ENCODE measurements around the gene BORA.

BORA gene

GRCh38 chr13:72737033-72737432, 9.3 kb downstream of the BORA start:
- TF ChIP-seq GATA3 (IDR thresholded peaks at IDR 0.05; ENCODE audit: low read depth, low read length) (no peak), GATA2 (IDR thresholded peaks at IDR 0.05; ENCODE audit: low read depth, low read length) (no peak)

- TF ChIP-seq GATA2 (IDR thresholded peaks at IDR 0.05; ENCODE audit: low read depth, low read length) (no peak), GATA3 (IDR thresholded peaks at IDR 0.05; ENCODE audit: low read depth, low read length) (no peak)
These were observed 12.3 kb downstream of the BORA start for GRCh38 chr13:72740015-72740414.

GRCh38 chr13:72745260-72745659, 17.5 kb downstream of the BORA start:
- no peak for TF ChIP-seq GATA2 (IDR thresholded peaks at IDR 0.05; ENCODE audit: low read depth, low read length)
- no peak for TF ChIP-seq GATA3 (IDR thresholded peaks at IDR 0.05; ENCODE audit: low read depth, low read length)

GRCh38 chr13:72751220-72751619, 23.5 kb downstream of the BORA start:
- TF ChIP-seq GATA2 (IDR thresholded peaks at IDR 0.05; ENCODE audit: low read depth, low read length) (no peak), GATA3 (IDR thresholded peaks at IDR 0.05; ENCODE audit: low read depth, low read length) (no peak)

- TF ChIP-seq GATA2 (IDR thresholded peaks at IDR 0.05; ENCODE audit: low read depth, low read length) (no peak), GATA3 (IDR thresholded peaks at IDR 0.05; ENCODE audit: low read depth, low read length) (no peak)
These were observed 26.4 kb downstream of the BORA start for GRCh38 chr13:72754111-72754510.

GRCh38 chr13:72757792-72758535, 30.2 kb downstream of the BORA start:
- no peak for TF ChIP-seq GATA2 (IDR thresholded peaks at IDR 0.05; ENCODE audit: low read depth, low read length)

GRCh38 chr13:72760189-72760588, 32.5 kb downstream of the BORA start:
- TF ChIP-seq GATA3 (IDR thresholded peaks at IDR 0.05; ENCODE audit: low read depth, low read length), result no peak
- TF ChIP-seq GATA2 (IDR thresholded peaks at IDR 0.05; ENCODE audit: low read depth, low read length), result no peak

- TF ChIP-seq GATA2 (IDR thresholded peaks at IDR 0.05; ENCODE audit: low read depth, low read length) (no peak), GATA3 (IDR thresholded peaks at IDR 0.05; ENCODE audit: low read depth, low read length) (no peak)
These were observed 35.7 kb downstream of the BORA start for GRCh38 chr13:72763411-72763810.

GRCh38 chr13:72774019-72774418, 46.3 kb downstream of the BORA start:
- TF ChIP-seq GATA2 (IDR thresholded peaks at IDR 0.05; ENCODE audit: low read depth, low read length), result no peak
- no peak for TF ChIP-seq GATA3 (IDR thresholded peaks at IDR 0.05; ENCODE audit: low read depth, low read length)

- TF ChIP-seq GATA2 (IDR thresholded peaks at IDR 0.05; ENCODE audit: low read depth, low read length), result peak; percentile 36; the same call in 1 of the 2 replicates
- TF ChIP-seq GATA3 (IDR thresholded peaks at IDR 0.05; ENCODE audit: low read depth, low read length), result no peak
These were observed 54.0 kb downstream of the BORA start, which contains the start of the genes DIS3 and PIBF1 for GRCh38 chr13:72781451-72782439. TSS of gene DIS3 (minus strand) at chr13:72781900. CDS start at chr13:72781832, 68 bp downstream. TSS of gene PIBF1 (plus strand) at chr13:72782133. CDS start at chr13:72783470, 1,337 bp downstream.

GRCh38 chr13:72782717-72783116, 55.0 kb downstream of the BORA start:
- TF ChIP-seq GATA3 (IDR thresholded peaks at IDR 0.05; ENCODE audit: low read depth, low read length) (no peak), GATA2 (IDR thresholded peaks at IDR 0.05; ENCODE audit: low read depth, low read length) (no peak)

- TF ChIP-seq GATA3 (IDR thresholded peaks at IDR 0.05; ENCODE audit: low read depth, low read length) (no peak), GATA2 (IDR thresholded peaks at IDR 0.05; ENCODE audit: low read depth, low read length) (no peak)
These were observed 61.1 kb downstream of the BORA start for GRCh38 chr13:72788831-72789230.

- no peak for TF ChIP-seq GATA2 (IDR thresholded peaks at IDR 0.05; ENCODE audit: low read depth, low read length)
- TF ChIP-seq GATA3 (IDR thresholded peaks at IDR 0.05; ENCODE audit: low read depth, low read length), result no peak
These were observed 64.9 kb downstream of the BORA start for GRCh38 chr13:72792640-72793039.

- TF ChIP-seq GATA2 (IDR thresholded peaks at IDR 0.05; ENCODE audit: low read depth, low read length) (no peak), GATA3 (IDR thresholded peaks at IDR 0.05; ENCODE audit: low read depth, low read length) (no peak)
These were observed 71.1 kb downstream of the BORA start for GRCh38 chr13:72798817-72799216.
